ENCODE measurements around the gene NUMB.

DNA sequence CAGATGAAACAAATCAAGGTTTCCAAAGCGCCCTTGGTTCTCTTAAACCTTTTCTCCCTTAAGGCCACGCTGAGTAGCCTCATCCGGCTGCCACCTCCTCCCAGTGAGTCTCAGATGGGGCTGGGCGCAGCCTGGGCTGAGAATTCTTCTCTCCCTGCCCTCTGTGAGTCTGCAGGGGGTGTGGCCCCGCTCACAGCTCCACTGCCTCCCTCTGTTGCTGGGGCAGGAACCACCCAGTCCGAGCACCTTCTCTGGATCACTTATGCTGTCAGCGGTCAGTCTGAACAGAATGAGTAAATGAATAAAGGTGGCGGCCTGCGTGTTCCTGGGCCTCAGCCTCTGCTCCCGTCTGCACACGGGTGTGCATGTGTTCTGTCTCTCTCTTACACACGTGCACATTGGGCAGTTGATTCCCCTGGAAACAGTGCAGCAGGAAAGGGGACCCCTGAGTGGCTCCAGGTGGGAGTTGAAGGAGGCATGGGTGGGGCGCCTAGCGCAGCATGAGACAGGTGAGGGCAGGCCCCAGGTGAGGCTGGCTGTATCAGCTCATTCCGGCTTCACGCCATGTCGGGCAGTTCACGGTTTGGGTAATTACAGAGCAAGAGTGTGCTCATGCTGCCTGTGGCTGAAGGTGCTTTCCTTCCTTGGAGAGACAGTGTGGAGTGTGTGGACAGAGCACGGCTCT is 216.7 kb downstream of the NUMB start:
- TF ChIP-seq POLR2A (IDR thresholded peaks at IDR 0.05) (no peak), EP300 (IDR thresholded peaks at IDR 0.05) (no peak), POLR2AphosphoS5 (IDR thresholded peaks at IDR 0.05) (no peak)
- TF ChIP-seq, protein P1, sequence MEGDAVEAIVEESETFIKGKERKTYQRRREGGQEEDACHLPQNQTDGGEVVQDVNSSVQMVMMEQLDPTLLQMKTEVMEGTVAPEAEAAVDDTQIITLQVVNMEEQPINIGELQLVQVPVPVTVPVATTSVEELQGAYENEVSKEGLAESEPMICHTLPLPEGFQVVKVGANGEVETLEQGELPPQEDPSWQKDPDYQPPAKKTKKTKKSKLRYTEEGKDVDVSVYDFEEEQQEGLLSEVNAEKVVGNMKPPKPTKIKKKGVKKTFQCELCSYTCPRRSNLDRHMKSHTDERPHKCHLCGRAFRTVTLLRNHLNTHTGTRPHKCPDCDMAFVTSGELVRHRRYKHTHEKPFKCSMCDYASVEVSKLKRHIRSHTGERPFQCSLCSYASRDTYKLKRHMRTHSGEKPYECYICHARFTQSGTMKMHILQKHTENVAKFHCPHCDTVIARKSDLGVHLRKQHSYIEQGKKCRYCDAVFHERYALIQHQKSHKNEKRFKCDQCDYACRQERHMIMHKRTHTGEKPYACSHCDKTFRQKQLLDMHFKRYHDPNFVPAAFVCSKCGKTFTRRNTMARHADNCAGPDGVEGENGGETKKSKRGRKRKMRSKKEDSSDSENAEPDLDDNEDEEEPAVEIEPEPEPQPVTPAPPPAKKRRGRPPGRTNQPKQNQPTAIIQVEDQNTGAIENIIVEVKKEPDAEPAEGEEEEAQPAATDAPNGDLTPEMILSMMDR (IDR thresholded peaks at IDR 0.05): no peak
